NT2/D1 (cell line): ENCODE results near the gene RIOX2.

Experiments
- DNase-seq: peaks from one replicate; pipeline ENCODE4 v3.0.0-alpha.2; 2011; ENCODE audit warnings: low read depth, low spot score
- H3K27me3 ChIP-seq: 2 replicates; pipeline ENCODE4 v1.6.0; 2011; ENCODE audit warnings: mild to moderate bottlenecking; ENCODE audit not compliant: insufficient read length, insufficient read depth
- H3K36me3 ChIP-seq: 2 replicates; pipeline ENCODE4 v1.6.1; 2011; ENCODE audit warnings: mild to moderate bottlenecking, low read length, mixed read lengths; ENCODE audit not compliant: insufficient read depth, insufficient read length
- H3K4me1 ChIP-seq: 2 replicates; pipeline ENCODE4 v1.5.1; 2011; ENCODE audit not compliant: insufficient read depth, insufficient read length
- H3K4me3 ChIP-seq: 2 replicates; pipeline ENCODE4 v1.5.1; 2011; ENCODE audit warnings: low read depth; ENCODE audit not compliant: insufficient read length
- H3K9ac ChIP-seq: 2 replicates; pipeline ENCODE4 v1.6.0; 2011; ENCODE audit warnings: low read depth; ENCODE audit not compliant: insufficient read length
- H3K9me3 ChIP-seq: 2 replicates; pipeline ENCODE4 v1.5.1; 2011; ENCODE audit warnings: mild to moderate bottlenecking, low read length; ENCODE audit not compliant: insufficient read depth
- SUZ12 ChIP-seq: IDR thresholded peaks from 2 replicates; pipeline ENCODE4 v1.6.1; 2011; ENCODE audit not compliant: insufficient read length, insufficient read depth; ENCODE audit errors: extremely low read depth
- YY1 ChIP-seq: IDR thresholded peaks from 2 replicates; pipeline ENCODE4 v1.6.1; 2011; ENCODE audit not compliant: insufficient read length, insufficient read depth
- ZNF274 ChIP-seq: IDR thresholded peaks from 2 replicates; pipeline ENCODE4 v1.6.1; 2011; ENCODE audit warnings: mild to moderate bottlenecking, low read depth, low read length

Gene RIOX2

GRCh38 chr3:97952280-97952679, 20.0 kb downstream of the RIOX2 start:
- H3K27me3 ChIP-seq, result no peaks in the 10 kb centered on the region
- peaks cover 84% of the 10 kb centered on the region for H3K36me3 ChIP-seq
- no peak for DNase-seq
- no peak overlapping the region for H3K4me3 ChIP-seq
- H3K9me3 ChIP-seq, result no peaks in the 10 kb centered on the region
- TF ChIP-seq ZNF274, result no peak
- H3K9ac ChIP-seq, result no peak overlapping the region
- no peaks in the 10 kb centered on the region for H3K4me1 ChIP-seq

- Histone ChIP-seq H3K36me3 (peaks cover 92% of the 10 kb centered on the region), H3K4me1 (no peaks in the 10 kb centered on the region), H3K4me3 (no peak overlapping the region), H3K27me3 (no peaks in the 10 kb centered on the region), H3K9me3 (no peaks in the 10 kb centered on the region), H3K9ac (no peak overlapping the region)
- DNase-seq, result no peak
- TF ChIP-seq ZNF274, result no peak
- TF ChIP-seq YY1, result no peak
- TF ChIP-seq SUZ12, result no peak
Observed at GRCh38 chr3:97950360-97950759, 21.9 kb downstream of the RIOX2 start.

GRCh38 chr3:97949743-97950142, 22.5 kb downstream of the RIOX2 start:
- DNase-seq, result no peak
- Histone ChIP-seq H3K4me3 (no peak overlapping the region), H3K9me3 (no peaks in the 10 kb centered on the region), H3K9ac (no peak overlapping the region), H3K36me3 (peaks cover 92% of the 10 kb centered on the region), H3K4me1 (no peaks in the 10 kb centered on the region), H3K27me3 (no peaks in the 10 kb centered on the region)
- TF ChIP-seq SUZ12 (no peak), YY1 (no peak), ZNF274 (no peak)

GRCh38 chr3:97949110-97949485, 23.1 kb downstream of the RIOX2 start:
- TF ChIP-seq ZNF274 (no peak), YY1 (no peak), SUZ12 (no peak)
- H3K27me3 ChIP-seq, result no peaks in the 10 kb centered on the region
- no peaks in the 10 kb centered on the region for H3K4me1 ChIP-seq
- H3K9me3 ChIP-seq, result no peaks in the 10 kb centered on the region
- no peak overlapping the region for H3K9ac ChIP-seq
- H3K36me3 ChIP-seq, result peaks cover 90% of the 10 kb centered on the region
- no peak for DNase-seq
- H3K4me3 ChIP-seq, result no peak overlapping the region

- no peak for DNase-seq
- H3K36me3 ChIP-seq, result peaks cover 90% of the 10 kb centered on the region
Observed at GRCh38 chr3:97948351-97949109, 23.7 kb downstream of the RIOX2 start.

GRCh38 chr3:97942801-97943546, 29.3 kb downstream of the RIOX2 start:
- Histone ChIP-seq H3K9ac (no peak overlapping the region), H3K36me3 (peaks cover 64% of the 10 kb centered on the region), H3K9me3 (no peaks in the 10 kb centered on the region), H3K4me1 (no peaks in the 10 kb centered on the region), H3K4me3 (no peak overlapping the region), H3K27me3 (no peaks in the 10 kb centered on the region)
- TF ChIP-seq YY1 (no peak), SUZ12 (no peak), ZNF274 (no peak)
- DNase-seq, result no peak

More at GRCh38 chr3:97948351-97949109, 23.7 kb downstream of the RIOX2 start:
- TF ChIP-seq ZNF274 (no peak), SUZ12 (no peak), YY1 (no peak)
- Histone ChIP-seq H3K9me3 (no peaks in the 10 kb centered on the region), H3K27me3 (no peaks in the 10 kb centered on the region), H3K4me3 (no peak overlapping the region), H3K9ac (no peak overlapping the region), H3K4me1 (no peaks in the 10 kb centered on the region)

GRCh38 chr3:97940034-97940433, 32.2 kb downstream of the RIOX2 start:
- Histone ChIP-seq H3K4me3 (no peak overlapping the region), H3K27me3 (no peaks in the 10 kb centered on the region), H3K9ac (no peak overlapping the region), H3K4me1 (no peaks in the 10 kb centered on the region), H3K9me3 (no peaks in the 10 kb centered on the region), H3K36me3 (peaks cover 39% of the 10 kb centered on the region)
- DNase-seq, result no peak
- TF ChIP-seq SUZ12 (no peak), YY1 (no peak), ZNF274 (no peak)
